ENCODE data around the gene TMEM203. TPM values are rescaled to one million over a fixed set of nuclear protein-coding genes. Genes with fewer than 3 reads are reported as not detected.

Gene TMEM203
- total RNA-seq, 1 experiment from 2014 or later, result 36.4 TPM

GRCh38 chr9:137188086-137188489 is 17.4 kb downstream of the TMEM203 start:
- TSS peak; percentile 74 for BruUV-seq (replicated peaks)
- peak overlapping the region; percentile 92; the same call in 1 of the 2 replicates for H3K27ac ChIP-seq (ENCODE audit: low read length)
- peak overlapping the region; percentile 96 for H3K4me2 ChIP-seq (ENCODE audit: low read length)
- peaks cover 25% of the 10 kb centered on the region for H3K4me1 ChIP-seq (ENCODE audit: insufficient read depth, low read length)
- H3K27me3 ChIP-seq (ENCODE audit: low read length), result no peaks in the 10 kb centered on the region
- H2AFZ ChIP-seq (ENCODE audit: low read length), result peak overlapping the region; percentile 86
- no peaks in the 10 kb centered on the region for H3K9me2 ChIP-seq (replicated peaks; ENCODE audit: low read length)
- no peaks in the 10 kb centered on the region for H3K36me3 ChIP-seq (ENCODE audit: low read depth, low read length)
- peak; percentile 2; the same call in 1 of the 2 replicates for ATAC-seq
- peaks cover 11% of the 10 kb centered on the region for H4K20me1 ChIP-seq (ENCODE audit: low read length)
- H3K9me3 ChIP-seq (ENCODE audit: low read length), result no peaks in the 10 kb centered on the region
- peaks cover 40% of the 10 kb centered on the region for H3K79me2 ChIP-seq (ENCODE audit: low read length)
- POLR2A ChIA-PET (ENCODE audit: unreplicated experiment), result no interaction called here
- intact Hi-C loops (cut with micrococcal nuclease), result loop anchor here (2.0 to 5.0 kb wide), 2 partner anchors 37 to 39 kb away; partner anchors contain the start of genes CYSRT1 and RNF224
- peak overlapping the region; percentile 99 for H3K4me3 ChIP-seq (ENCODE audit: low read length)
- CTCF ChIA-PET, result no interaction called here
- H3F3A ChIP-seq (ENCODE audit: low read length, unreplicated experiment), result no peaks in the 10 kb centered on the region
- peak overlapping the region; percentile 93 for H3K9ac ChIP-seq (ENCODE audit: low read length)
- DNase-seq, result no peak
- no peak for TF ChIP-seq CTCF (conservative IDR thresholded peaks at IDR 0.05; ENCODE audit: low read depth, low read length)
- TF ChIP-seq EZH2 (IDR thresholded peaks at IDR 0.05; ENCODE audit: low read length, unreplicated experiment), result no peak
- no peak for TF ChIP-seq EZH2phosphoT487 (IDR thresholded peaks at IDR 0.05; ENCODE audit: borderline replicate concordance, low read length)

- Histone ChIP-seq H3K9me2 (replicated peaks; ENCODE audit: low read length) (no peaks in the 10 kb centered on the region), H3K36me3 (ENCODE audit: low read depth, low read length) (no peaks in the 10 kb centered on the region), H3K27me3 (ENCODE audit: low read length) (no peaks in the 10 kb centered on the region), H3K9me3 (ENCODE audit: low read length) (no peaks in the 10 kb centered on the region), H3F3A (ENCODE audit: low read length, unreplicated experiment) (no peaks in the 10 kb centered on the region), H3K4me3 (ENCODE audit: low read length) (peak overlapping the region; percentile 99), H3K9ac (ENCODE audit: low read length) (peak overlapping the region; percentile 93), H3K79me2 (ENCODE audit: low read length) (peaks cover 40% of the 10 kb centered on the region), H3K27ac (ENCODE audit: low read length) (no peak overlapping the region), H4K20me1 (ENCODE audit: low read length) (peaks cover 11% of the 10 kb centered on the region), H2AFZ (ENCODE audit: low read length) (no peak overlapping the region), H3K4me1 (ENCODE audit: insufficient read depth, low read length) (peaks cover 25% of the 10 kb centered on the region), H3K4me2 (ENCODE audit: low read length) (peak overlapping the region; percentile 96)
- DNase-seq (no peak), ATAC-seq (no peak)
- ChIA-PET CTCF (no interaction called here), POLR2A (ENCODE audit: unreplicated experiment) (no interaction called here)
- intact Hi-C loops (cut with micrococcal nuclease), result loop anchor here (5.0 kb wide), 1 partner anchor 40 kb away; the partner anchor contains the start of genes CYSRT1 and RNF224
- no TSS peak for BruUV-seq (replicated peaks)
- TF ChIP-seq EZH2 (IDR thresholded peaks at IDR 0.05; ENCODE audit: low read length, unreplicated experiment), result no peak
- TF ChIP-seq EZH2phosphoT487 (IDR thresholded peaks at IDR 0.05; ENCODE audit: borderline replicate concordance, low read length), result no peak
- no peak for TF ChIP-seq CTCF (conservative IDR thresholded peaks at IDR 0.05; ENCODE audit: low read depth, low read length)
These were observed 18.1 kb downstream of the TMEM203 start for GRCh38 chr9:137187386-137187785.

- peaks cover 40% of the 10 kb centered on the region for H3K79me2 ChIP-seq (ENCODE audit: low read length)
These were observed 19.1 kb downstream of the TMEM203 start for GRCh38 chr9:137186385-137186784.

More at GRCh38 chr9:137186385-137186784, 19.1 kb downstream of the TMEM203 start:
- Histone ChIP-seq H3F3A (ENCODE audit: low read length, unreplicated experiment) (no peaks in the 10 kb centered on the region), H3K9me3 (ENCODE audit: low read length) (no peaks in the 10 kb centered on the region), H3K9me2 (replicated peaks; ENCODE audit: low read length) (no peaks in the 10 kb centered on the region), H3K4me2 (ENCODE audit: low read length) (peak overlapping the region; percentile 96), H3K36me3 (ENCODE audit: low read depth, low read length) (no peaks in the 10 kb centered on the region), H3K4me1 (ENCODE audit: insufficient read depth, low read length) (peaks cover 25% of the 10 kb centered on the region), H4K20me1 (ENCODE audit: low read length) (peaks cover 11% of the 10 kb centered on the region), H3K27me3 (ENCODE audit: low read length) (no peaks in the 10 kb centered on the region), H3K4me3 (ENCODE audit: low read length) (peak overlapping the region; percentile 99), H2AFZ (ENCODE audit: low read length) (no peak overlapping the region), H3K9ac (ENCODE audit: low read length) (no peak overlapping the region), H3K27ac (ENCODE audit: low read length) (no peak overlapping the region)
- ChIA-PET CTCF (no interaction called here), POLR2A (ENCODE audit: unreplicated experiment) (no interaction called here)
- TF ChIP-seq EZH2phosphoT487 (IDR thresholded peaks at IDR 0.05; ENCODE audit: borderline replicate concordance, low read length) (no peak), EZH2 (IDR thresholded peaks at IDR 0.05; ENCODE audit: low read length, unreplicated experiment) (no peak), CTCF (conservative IDR thresholded peaks at IDR 0.05; ENCODE audit: low read depth, low read length) (no peak)
- DNase-seq, result no peak
- BruUV-seq (replicated peaks), result no TSS peak
- no peak for ATAC-seq
- intact Hi-C loops (cut with micrococcal nuclease), result loop anchor here (5.0 kb wide), 1 partner anchor 41 kb away; the partner anchor contains the start of genes CYSRT1 and RNF224

Measured in PC-3 (cell line).